Measurements from ENCODE around the gene KRT75.

The KRT75 gene

DNA sequence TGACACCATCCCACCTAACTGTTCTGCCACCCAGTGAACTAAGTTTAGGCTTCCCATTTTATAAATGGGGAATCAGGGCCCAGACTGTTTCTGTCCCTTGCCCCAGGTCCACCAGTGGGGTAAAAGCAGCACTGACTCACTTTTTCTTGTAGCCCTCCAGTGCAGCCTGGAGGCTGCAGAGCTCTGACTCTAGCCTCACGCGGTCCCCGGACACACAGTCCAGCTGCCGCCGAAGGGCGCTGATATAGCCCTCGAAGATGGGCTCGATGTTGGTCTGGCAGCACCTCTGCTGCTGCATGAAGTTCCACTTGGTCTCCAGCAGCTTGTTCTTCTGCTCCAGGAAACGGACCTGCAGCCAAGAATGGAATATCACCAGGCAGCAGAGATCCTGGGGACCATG is 30.6 kb downstream of the KRT75 start:
- Histone ChIP-seq H2AFZ (ENCODE audit: low read length) (no peak overlapping the region), H3K9me2 (replicated peaks; ENCODE audit: low read depth, low read length) (no peaks in the 10 kb centered on the region), H3K27me3 (ENCODE audit: insufficient read depth, low read length, poor library complexity, severe bottlenecking) (no peaks in the 10 kb centered on the region), H3K9ac (ENCODE audit: low read depth, low read length, poor library complexity, severe bottlenecking) (no peak overlapping the region), H3K4me1 (ENCODE audit: insufficient read depth, low read length, poor library complexity, severe bottlenecking) (no peaks in the 10 kb centered on the region), H3K79me2 (ENCODE audit: insufficient read depth, low read length) (no peaks in the 10 kb centered on the region), H4K20me1 (ENCODE audit: insufficient read depth, low read length, poor library complexity, severe bottlenecking) (no peaks in the 10 kb centered on the region), H3K4me2 (ENCODE audit: low read depth, low read length, poor library complexity, severe bottlenecking) (no peak overlapping the region), H3F3A (ENCODE audit: low read depth) (no peaks in the 10 kb centered on the region), H3K4me3 (ENCODE audit: low read length, poor library complexity, severe bottlenecking) (no peak overlapping the region), H3K9me3 (ENCODE audit: insufficient read depth, low read depth, low read length) (no peaks in the 10 kb centered on the region), H3K36me3 (ENCODE audit: insufficient read depth, low read length) (no peaks in the 10 kb centered on the region)
- TF ChIP-seq, protein P1, sequence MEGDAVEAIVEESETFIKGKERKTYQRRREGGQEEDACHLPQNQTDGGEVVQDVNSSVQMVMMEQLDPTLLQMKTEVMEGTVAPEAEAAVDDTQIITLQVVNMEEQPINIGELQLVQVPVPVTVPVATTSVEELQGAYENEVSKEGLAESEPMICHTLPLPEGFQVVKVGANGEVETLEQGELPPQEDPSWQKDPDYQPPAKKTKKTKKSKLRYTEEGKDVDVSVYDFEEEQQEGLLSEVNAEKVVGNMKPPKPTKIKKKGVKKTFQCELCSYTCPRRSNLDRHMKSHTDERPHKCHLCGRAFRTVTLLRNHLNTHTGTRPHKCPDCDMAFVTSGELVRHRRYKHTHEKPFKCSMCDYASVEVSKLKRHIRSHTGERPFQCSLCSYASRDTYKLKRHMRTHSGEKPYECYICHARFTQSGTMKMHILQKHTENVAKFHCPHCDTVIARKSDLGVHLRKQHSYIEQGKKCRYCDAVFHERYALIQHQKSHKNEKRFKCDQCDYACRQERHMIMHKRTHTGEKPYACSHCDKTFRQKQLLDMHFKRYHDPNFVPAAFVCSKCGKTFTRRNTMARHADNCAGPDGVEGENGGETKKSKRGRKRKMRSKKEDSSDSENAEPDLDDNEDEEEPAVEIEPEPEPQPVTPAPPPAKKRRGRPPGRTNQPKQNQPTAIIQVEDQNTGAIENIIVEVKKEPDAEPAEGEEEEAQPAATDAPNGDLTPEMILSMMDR (conservative IDR thresholded peaks at IDR 0.05; ENCODE audit: low read length), result no peak
- no peak for TF ChIP-seq EZH2phosphoT487 (IDR thresholded peaks at IDR 0.05; ENCODE audit: borderline replicate concordance)

DNA sequence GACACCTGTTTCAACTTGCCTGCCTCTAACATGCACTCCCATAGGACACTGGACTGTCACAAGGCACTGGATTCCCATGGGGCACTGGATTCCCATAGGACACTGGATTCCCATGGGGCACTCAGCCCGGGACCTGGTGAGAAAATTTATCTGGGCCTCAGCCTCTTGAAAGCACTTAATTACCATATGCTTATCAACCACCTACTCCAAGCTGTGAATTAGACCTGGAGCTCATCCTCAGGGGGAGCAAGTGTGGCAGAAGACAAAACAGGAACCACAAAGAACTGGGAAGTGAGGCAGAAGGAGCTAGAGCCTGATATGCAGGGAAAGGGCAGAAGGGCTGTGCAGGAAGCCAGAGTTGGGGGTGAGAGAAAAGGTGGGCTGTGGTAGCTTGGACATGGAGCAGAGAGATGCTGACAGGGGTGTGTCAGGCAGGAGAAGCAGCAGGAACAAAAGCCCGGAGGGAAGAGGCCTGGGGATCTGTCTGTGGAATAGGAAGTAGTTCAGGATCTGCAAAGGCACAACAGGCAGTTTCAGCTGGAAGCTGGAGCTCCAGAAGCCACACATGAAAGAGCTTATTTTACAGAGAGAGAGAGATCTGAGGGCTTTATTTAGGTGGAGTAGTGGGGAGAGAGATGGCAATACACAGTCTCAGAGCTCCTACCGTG is 31.2 kb downstream of the KRT75 start:
- no peaks in the 10 kb centered on the region for H3K9me2 ChIP-seq (replicated peaks; ENCODE audit: low read depth, low read length)
- no peaks in the 10 kb centered on the region for H3K4me1 ChIP-seq (ENCODE audit: insufficient read depth, low read length, poor library complexity, severe bottlenecking)
- H3K4me3 ChIP-seq (ENCODE audit: low read length, poor library complexity, severe bottlenecking), result no peak overlapping the region
- no peaks in the 10 kb centered on the region for H3K27me3 ChIP-seq (ENCODE audit: insufficient read depth, low read length, poor library complexity, severe bottlenecking)
- H3K79me2 ChIP-seq (ENCODE audit: insufficient read depth, low read length), result no peaks in the 10 kb centered on the region
- no peak overlapping the region for H2AFZ ChIP-seq (ENCODE audit: low read length)
- no peaks in the 10 kb centered on the region for H3K9me3 ChIP-seq (ENCODE audit: insufficient read depth, low read depth, low read length)
- no peak overlapping the region for H3K4me2 ChIP-seq (ENCODE audit: low read depth, low read length, poor library complexity, severe bottlenecking)
- no peaks in the 10 kb centered on the region for H3F3A ChIP-seq (ENCODE audit: low read depth)
- H4K20me1 ChIP-seq (ENCODE audit: insufficient read depth, low read length, poor library complexity, severe bottlenecking), result no peaks in the 10 kb centered on the region
- H3K36me3 ChIP-seq (ENCODE audit: insufficient read depth, low read length), result no peaks in the 10 kb centered on the region
- H3K9ac ChIP-seq (ENCODE audit: low read depth, low read length, poor library complexity, severe bottlenecking), result no peak overlapping the region
- TF ChIP-seq, protein P1 (conservative IDR thresholded peaks at IDR 0.05; ENCODE audit: low read length), result no peak
- no peak for TF ChIP-seq EZH2phosphoT487 (IDR thresholded peaks at IDR 0.05; ENCODE audit: borderline replicate concordance)

- no peaks in the 10 kb centered on the region for H4K20me1 ChIP-seq (ENCODE audit: insufficient read depth, low read length, poor library complexity, severe bottlenecking)
- H3K4me3 ChIP-seq (ENCODE audit: low read length, poor library complexity, severe bottlenecking), result no peak overlapping the region
- no peak overlapping the region for H2AFZ ChIP-seq (ENCODE audit: low read length)
- no peaks in the 10 kb centered on the region for H3K4me1 ChIP-seq (ENCODE audit: insufficient read depth, low read length, poor library complexity, severe bottlenecking)
- no peak overlapping the region for H3K9ac ChIP-seq (ENCODE audit: low read depth, low read length, poor library complexity, severe bottlenecking)
- TF ChIP-seq, protein P1 (conservative IDR thresholded peaks at IDR 0.05; ENCODE audit: low read length), result no peak
- TF ChIP-seq EZH2phosphoT487 (IDR thresholded peaks at IDR 0.05; ENCODE audit: borderline replicate concordance), result no peak
- H3K36me3 ChIP-seq (ENCODE audit: insufficient read depth, low read length), result no peaks in the 10 kb centered on the region
- H3K79me2 ChIP-seq (ENCODE audit: insufficient read depth, low read length), result no peaks in the 10 kb centered on the region
- no peaks in the 10 kb centered on the region for H3K27me3 ChIP-seq (ENCODE audit: insufficient read depth, low read length, poor library complexity, severe bottlenecking)
- no peak overlapping the region for H3K4me2 ChIP-seq (ENCODE audit: low read depth, low read length, poor library complexity, severe bottlenecking)
- no peaks in the 10 kb centered on the region for H3K9me2 ChIP-seq (replicated peaks; ENCODE audit: low read depth, low read length)
- H3K9me3 ChIP-seq (ENCODE audit: insufficient read depth, low read depth, low read length), result no peaks in the 10 kb centered on the region
- H3F3A ChIP-seq (ENCODE audit: low read depth), result no peaks in the 10 kb centered on the region
Observed at GRCh38 chr12:52402377-52402776, 31.8 kb downstream of the KRT75 start.
